ENCODE measurements around the gene TMEM232.

Gene TMEM232

GRCh38 chr5:110377943-110378342, 348.5 kb downstream of the TMEM232 start:
- DNase-seq, result no peak

- DNase-seq, result no peak
Observed at GRCh38 chr5:110377361-110377760, 349.1 kb downstream of the TMEM232 start.

DNA sequence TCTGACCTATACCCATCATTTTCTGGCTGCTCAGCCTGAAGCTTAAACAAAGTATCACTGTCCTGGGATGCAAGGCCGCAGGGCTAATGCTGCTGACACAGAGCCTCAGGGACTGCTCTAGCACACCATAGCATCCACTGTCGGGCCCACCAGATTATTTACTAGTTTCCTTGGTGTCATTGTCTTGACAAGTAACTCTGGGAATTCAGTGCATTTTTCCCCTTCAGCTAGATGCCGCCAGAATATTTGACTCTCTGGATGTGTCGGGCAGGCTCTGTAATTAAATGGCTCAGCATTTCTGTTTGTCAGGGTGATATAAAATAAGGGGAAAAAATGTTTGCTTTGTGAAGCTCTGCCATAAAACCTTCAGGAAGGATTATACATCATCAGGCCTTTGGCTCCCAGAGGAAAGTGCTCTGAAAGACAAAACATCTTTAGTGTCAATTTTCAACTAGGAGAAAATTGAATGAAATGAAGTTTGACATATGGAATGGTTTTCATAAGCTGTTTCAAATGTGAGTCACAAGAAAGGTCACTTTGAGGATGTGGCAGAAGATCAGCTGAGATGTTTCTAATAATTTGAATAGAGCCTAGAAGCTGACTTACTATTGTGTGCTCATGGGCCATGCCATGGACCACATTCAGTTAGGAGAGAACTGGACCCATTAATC, 350.1 kb downstream of the TMEM232 start:
- DNase-seq, result no peak

DNA sequence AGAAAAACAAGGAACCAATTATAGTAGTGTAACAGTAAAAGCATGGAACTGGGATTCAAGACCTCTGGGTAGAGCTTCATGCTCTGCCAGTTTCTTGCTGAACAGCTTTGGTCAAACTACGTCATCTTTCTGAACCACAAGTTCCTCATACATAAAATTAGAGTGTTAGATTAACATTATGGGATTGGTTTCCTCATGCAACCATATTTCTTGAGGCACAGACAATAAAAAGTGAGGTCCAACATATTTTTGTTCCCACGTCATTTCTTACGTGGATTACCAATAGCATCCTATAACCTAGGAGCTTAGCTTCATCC, 354.8 kb downstream of the TMEM232 start:
- DNase-seq, result no peak

- DNase-seq, result no peak
Observed at GRCh38 chr5:110371011-110371724, 355.3 kb downstream of the TMEM232 start.
